ENCODE results near the gene RARRES2.
A peak's percentile ranks its signal among the peaks of the same experiment; 100 is the strongest.
"Not testable (repeated sequence)": the region's sequence is repeated elsewhere in the genome, so short reads cannot be mapped to it uniquely, and the experiment has no call there.

Gene RARRES2

DNA sequence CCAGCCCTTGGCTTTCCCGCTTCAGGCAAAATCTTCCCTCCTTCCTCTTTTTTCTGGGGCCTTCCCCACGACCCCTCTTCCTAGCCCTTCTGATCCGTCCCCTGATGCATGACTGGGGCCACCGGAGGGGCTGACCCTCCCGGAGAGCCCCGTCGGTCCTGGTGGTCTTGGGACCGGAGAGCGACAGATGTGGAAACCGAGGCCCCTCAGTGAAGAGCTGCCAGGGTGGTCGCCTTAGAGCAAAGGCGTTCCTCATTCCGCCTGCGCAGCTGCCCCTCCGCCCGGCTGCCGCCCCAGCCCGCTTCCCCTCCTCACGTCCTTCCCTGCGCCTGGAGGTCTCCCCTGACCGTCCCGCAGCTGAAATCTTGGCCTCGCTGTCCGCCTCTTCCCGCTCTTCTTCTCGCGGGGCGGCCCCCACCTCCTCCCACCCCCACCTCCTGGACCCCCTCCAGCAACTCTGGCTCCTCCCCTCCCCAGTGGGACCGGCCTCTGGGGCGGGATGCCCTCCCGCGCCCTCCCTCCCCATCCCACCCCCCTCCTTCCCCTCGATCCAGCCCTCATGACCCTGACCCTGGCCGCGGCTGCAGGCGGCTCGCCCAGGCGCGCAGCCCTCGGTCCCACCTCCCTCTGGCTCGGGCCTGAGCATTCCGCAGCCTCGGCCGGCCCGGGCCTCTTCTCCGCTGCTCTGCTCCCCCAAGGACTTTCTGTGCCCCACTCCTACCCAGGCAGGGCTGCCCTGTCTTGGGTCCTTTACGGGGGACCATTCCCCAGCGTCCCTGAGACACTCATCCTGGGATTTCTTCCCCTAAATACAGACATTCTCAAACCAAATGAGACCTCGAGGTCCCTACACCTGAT is at the start of gene RARRES2:
TSS of gene RARRES2 (minus strand) at position 367 of the 858 bp plus-strand sequence. CDS start 1,020 bp downstream, outside the sequence.
- H3K27ac ChIP-seq = no peak within 1 kb of the TSS

DNA sequence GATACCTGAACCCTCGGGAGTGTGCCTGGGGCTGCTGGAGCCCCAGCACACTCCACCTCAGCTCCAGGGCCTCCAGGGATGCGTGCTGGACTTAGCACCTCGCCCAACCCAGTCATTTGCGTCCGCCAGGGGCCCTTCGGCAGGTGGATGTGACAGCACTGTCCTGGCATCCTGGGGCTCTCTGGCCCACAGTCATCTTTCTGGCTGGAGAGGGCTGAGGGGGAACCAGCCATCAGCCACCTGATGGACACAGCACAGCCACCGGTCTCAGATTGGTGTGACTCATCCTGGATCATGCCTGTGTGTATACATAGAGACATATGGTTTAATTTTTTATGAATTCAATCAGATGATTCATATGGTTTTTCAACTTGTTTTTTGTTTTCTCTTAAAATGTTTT is 48.8 kb upstream of the RARRES2 start:
- H3K27ac ChIP-seq = no peak overlapping the region
- TF ChIP-seq, protein P1, sequence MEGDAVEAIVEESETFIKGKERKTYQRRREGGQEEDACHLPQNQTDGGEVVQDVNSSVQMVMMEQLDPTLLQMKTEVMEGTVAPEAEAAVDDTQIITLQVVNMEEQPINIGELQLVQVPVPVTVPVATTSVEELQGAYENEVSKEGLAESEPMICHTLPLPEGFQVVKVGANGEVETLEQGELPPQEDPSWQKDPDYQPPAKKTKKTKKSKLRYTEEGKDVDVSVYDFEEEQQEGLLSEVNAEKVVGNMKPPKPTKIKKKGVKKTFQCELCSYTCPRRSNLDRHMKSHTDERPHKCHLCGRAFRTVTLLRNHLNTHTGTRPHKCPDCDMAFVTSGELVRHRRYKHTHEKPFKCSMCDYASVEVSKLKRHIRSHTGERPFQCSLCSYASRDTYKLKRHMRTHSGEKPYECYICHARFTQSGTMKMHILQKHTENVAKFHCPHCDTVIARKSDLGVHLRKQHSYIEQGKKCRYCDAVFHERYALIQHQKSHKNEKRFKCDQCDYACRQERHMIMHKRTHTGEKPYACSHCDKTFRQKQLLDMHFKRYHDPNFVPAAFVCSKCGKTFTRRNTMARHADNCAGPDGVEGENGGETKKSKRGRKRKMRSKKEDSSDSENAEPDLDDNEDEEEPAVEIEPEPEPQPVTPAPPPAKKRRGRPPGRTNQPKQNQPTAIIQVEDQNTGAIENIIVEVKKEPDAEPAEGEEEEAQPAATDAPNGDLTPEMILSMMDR (conservative IDR thresholded peaks at IDR 0.05) = no peak

More for the DNA sequence above, at the start of gene RARRES2:
- TF ChIP-seq, protein P1 (conservative IDR thresholded peaks at IDR 0.05) = no peak

DNA sequence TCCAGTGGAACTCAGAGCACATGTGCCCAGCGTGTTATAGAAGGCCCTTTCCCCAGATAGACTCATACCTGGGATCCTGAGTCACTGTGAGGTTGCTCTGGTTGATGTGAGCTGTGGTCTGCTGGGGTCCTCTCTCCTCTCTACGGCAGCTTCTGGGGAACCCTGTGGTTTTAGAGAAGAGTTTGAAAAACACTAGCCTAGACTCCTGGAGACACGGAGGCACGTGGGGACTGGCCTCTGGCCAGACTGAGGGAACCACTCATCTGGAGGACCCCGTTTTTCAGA is 48.0 kb upstream of the RARRES2 start:
- no peak overlapping the region for H3K27ac ChIP-seq

DNA sequence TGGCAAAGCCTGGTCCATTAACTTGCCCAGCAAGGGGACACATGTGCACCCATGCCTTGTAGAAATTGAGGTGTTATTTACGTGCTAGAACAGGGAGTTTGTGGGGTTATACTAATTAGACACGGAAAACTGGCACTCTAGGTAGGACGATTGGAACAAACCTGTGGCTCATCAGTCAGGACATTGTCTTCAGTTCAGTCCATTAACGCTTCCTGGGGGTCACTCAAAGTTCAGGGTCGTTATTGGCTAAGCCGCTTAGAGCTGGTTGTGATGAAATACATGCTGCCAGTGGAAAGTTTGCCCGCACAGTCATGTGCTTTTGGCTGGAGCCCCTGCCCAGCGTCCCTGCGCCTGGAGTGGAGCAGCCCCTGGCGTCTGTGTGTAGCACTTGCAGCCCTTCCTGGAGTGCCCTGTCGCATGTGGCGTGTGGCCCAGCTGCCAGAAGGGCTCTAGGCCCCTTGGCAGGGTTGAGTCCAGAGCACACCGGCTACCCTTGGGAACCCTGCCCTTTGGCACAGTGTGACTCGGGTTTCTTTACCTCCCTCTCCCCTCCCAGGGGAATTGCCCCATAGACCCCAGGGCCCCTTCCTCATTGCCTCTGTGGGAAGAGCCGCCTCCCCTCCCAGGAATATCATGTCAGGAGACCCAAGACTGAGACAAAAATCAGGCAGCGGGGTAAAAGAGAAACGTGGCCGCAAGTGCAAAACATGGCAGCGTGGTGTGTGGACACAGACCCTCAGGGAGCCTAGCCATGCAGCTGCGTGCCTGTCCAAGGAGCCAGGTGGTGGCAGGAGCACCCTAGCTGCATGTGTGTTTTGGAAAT is 47.5 kb upstream of the RARRES2 start:
- no peak overlapping the region for H3K27ac ChIP-seq

More for the DNA sequence above, 48.0 kb upstream of the RARRES2 start:
- TF ChIP-seq, protein P1 (conservative IDR thresholded peaks at IDR 0.05) = no peak

DNA sequence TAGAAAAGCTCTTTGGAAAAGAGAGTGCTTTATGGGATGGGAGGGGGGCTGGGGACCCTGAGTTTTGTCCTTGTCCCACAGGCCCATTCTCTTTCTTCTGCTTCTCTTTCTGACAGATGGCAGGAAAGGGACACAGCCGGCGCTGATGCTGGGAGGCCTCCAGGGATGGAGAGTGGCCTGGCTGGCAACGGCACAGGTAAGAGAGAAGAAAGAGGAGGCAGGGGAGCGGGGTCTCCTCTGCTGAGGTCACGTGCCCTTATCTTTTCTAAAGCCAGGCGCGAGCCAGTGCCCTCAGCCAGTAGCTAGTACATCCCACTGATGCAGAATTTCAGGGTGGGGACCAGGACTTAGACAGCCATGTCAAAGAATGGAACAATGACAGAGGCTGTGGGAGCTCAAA is 46.9 kb upstream of the RARRES2 start:
- no peak overlapping the region for H3K27ac ChIP-seq
- TF ChIP-seq, protein P1 (conservative IDR thresholded peaks at IDR 0.05) = no peak

More for the DNA sequence above, 47.5 kb upstream of the RARRES2 start:
- TF ChIP-seq, protein P1 (conservative IDR thresholded peaks at IDR 0.05) = peak; percentile 59

DNA sequence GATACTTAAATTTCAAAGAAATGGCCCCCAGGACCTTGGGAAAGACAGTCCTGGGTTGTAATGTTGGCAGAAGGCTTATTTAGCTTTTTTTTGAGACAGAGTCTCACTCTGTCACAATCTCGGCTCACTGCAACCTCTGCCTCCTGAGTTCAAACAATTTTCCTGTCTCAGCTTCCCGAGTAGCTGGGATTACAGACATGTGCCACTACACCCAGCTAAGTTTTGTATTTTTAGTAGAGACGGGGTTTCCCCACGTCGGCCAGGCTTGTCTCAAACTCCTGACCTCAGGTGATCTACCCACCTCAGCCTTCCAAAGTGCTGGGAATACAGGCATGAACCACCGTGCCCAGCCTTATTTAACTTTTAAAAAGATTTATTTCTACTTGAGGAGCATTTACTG is 44.5 kb upstream of the RARRES2 start:
- not testable (repeated sequence) for H3K27ac ChIP-seq

DNA sequence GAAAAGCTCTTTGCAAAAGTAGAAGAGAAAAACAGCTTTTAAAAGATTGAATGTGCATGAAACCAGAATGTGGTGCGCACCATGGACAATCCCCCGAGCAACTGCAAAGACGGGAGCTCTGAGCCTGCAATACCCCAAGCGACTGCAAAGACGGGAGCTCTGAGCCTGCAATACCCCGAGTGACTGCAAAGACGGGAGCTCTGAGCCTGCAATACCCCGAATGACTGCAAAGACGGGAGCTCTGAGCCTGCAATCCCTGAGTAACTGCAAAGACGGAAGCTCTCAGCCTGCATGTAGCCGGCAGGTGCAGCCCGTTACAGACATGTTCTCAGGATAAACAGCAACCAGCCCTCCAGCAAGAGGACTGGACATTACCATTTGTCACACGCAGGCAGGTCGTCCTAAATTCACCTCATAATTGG is 43.9 kb upstream of the RARRES2 start:
- TF ChIP-seq, protein P1 (conservative IDR thresholded peaks at IDR 0.05) = no peak
- H3K27ac ChIP-seq = no peak overlapping the region
